Activated naive CD4-positive, alpha-beta T cell treated with anti-CD3 and anti-CD28 coated beads, Interleukin-2, amount 50 U/mL, for 24 hours (primary cell): ENCODE results near the gene DHRS12.

Experiments used
- H3K27ac Mint-ChIP-seq: one replicate; pipeline ENCODE4 v1.8.0; 2021; ENCODE audit warnings: mild to moderate bottlenecking, mixed read lengths
- H3K27me3 Mint-ChIP-seq: one replicate; pipeline ENCODE4 v1.8.0; 2021; ENCODE audit warnings: mixed read lengths
- H3K36me3 Mint-ChIP-seq: one replicate; pipeline ENCODE4 v1.8.0; 2021; ENCODE audit warnings: mixed read lengths
- H3K4me1 Mint-ChIP-seq: one replicate; pipeline ENCODE4 v1.8.0; 2021; ENCODE audit warnings: mixed read lengths
- H3K4me3 Mint-ChIP-seq: one replicate; pipeline ENCODE4 v1.8.0; 2021; ENCODE audit warnings: mild to moderate bottlenecking, mixed read lengths
- H3K9me3 Mint-ChIP-seq: one replicate; pipeline ENCODE4 v1.8.0; 2021; ENCODE audit warnings: mixed read lengths

DHRS12 gene

GRCh38 chr13:51740698-51741097 lies 63.3 kb downstream of the DHRS12 start:
- H3K9me3 Mint-ChIP-seq: no peaks in the 10 kb centered on the region
- H3K27ac Mint-ChIP-seq: no peak overlapping the region
- H3K4me3 Mint-ChIP-seq: no peak overlapping the region
- H3K36me3 Mint-ChIP-seq: peaks cover 28% of the 10 kb centered on the region
- H3K27me3 Mint-ChIP-seq: no peaks in the 10 kb centered on the region
- no peaks in the 10 kb centered on the region for H3K4me1 Mint-ChIP-seq

DNA sequence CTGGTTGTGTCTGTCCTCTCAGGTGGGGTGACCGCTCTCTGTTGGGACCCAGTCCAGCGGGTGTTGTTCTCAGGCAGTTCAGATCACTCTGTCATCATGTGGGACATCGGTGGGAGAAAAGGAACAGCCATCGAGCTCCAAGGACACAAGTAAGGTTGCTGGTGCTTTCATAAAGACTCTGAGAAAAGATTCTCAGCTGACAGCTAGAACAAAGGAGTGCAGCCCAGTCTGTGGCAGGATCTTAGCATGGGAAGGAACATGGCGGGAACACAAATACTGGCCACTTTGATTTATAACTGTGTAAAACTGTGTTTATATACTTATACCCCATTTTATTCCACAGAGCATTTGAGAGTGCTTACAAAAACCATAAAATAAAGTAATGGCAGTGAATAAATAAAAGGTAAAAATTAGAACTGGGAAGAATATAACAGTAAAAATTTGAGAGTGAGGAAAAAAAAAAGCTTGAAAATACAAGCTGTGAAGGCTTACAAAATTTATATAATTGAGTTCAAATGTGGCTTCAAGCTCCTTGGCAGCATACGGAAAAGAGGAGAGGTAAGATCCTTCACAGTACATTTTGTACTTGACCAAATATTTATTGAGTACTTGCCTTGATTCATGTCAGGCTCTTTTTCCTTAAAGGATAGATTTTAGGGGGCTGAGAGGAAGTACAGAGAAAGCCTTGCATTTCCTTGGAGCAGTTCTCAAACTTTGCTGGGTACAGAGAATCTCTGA lies 64.8 kb downstream of the DHRS12 start:
- H3K27me3 Mint-ChIP-seq: no peaks in the 10 kb centered on the region
- no peak overlapping the region for H3K27ac Mint-ChIP-seq
- H3K4me3 Mint-ChIP-seq: no peak overlapping the region
- no peaks in the 10 kb centered on the region for H3K4me1 Mint-ChIP-seq
- peaks cover 24% of the 10 kb centered on the region for H3K36me3 Mint-ChIP-seq
- H3K9me3 Mint-ChIP-seq: no peaks in the 10 kb centered on the region

DNA sequence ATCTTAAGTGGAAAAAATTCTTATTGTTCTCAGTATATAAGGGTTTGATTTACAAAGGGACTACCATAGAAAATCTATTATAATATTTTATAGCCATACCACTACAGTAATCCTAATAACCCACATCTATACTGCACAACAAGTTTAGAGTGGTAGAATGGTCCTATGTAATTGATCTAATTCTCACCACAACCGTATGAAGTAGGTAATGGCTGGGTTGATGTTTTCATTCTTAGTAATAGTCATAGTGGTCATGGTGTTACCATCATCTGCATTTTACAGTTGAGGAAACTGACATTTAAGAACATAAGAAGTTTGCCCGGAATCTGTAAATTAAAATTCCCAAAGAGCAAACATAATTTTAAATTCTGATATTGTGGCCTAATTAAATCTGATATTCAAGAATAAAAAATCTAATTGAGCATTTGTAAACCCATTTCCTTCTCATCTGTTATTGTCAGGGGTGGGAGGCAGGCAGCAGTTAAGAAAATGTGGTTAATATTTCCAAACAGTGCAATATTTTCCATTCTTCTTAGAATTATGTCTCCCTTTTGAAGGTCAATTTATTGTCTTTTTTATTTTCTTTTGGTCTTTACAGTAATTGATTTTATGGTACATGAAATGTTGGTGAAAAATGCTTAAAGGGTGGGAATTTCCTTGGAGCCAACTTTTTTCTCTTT lies 65.6 kb downstream of the DHRS12 start:
- no peaks in the 10 kb centered on the region for H3K9me3 Mint-ChIP-seq
- peaks cover 20% of the 10 kb centered on the region for H3K36me3 Mint-ChIP-seq
- no peak overlapping the region for H3K4me3 Mint-ChIP-seq
- H3K27ac Mint-ChIP-seq: no peak overlapping the region
- no peaks in the 10 kb centered on the region for H3K27me3 Mint-ChIP-seq
- H3K4me1 Mint-ChIP-seq: no peaks in the 10 kb centered on the region

DNA sequence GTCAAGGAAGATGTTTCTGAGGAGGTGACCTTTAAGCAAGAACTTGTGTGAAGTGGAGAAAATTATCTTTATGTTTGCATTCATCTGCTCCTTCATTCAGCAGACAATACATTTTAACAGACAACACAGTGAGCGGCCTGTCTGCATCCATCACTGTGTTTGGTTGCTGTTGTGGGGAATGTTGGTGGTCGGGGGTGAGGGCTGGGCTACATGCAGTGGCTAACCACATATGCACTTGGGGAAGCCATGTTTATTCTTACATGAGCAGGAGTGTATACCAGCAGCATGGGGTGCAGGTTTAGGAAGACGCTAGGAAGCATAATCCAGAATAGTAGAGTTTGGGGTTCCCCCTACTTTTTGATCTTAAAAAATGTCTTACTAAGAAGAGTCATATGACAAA lies 66.4 kb downstream of the DHRS12 start:
- H3K36me3 Mint-ChIP-seq: peaks cover 19% of the 10 kb centered on the region
- H3K4me3 Mint-ChIP-seq: no peak overlapping the region
- no peaks in the 10 kb centered on the region for H3K27me3 Mint-ChIP-seq
- H3K27ac Mint-ChIP-seq: no peak overlapping the region
- H3K4me1 Mint-ChIP-seq: no peaks in the 10 kb centered on the region
- H3K9me3 Mint-ChIP-seq: no peaks in the 10 kb centered on the region

GRCh38 chr13:51734786-51735185 lies 69.2 kb downstream of the DHRS12 start:
- Mint-ChIP-seq H3K27ac (no peak overlapping the region), H3K4me1 (no peaks in the 10 kb centered on the region), H3K9me3 (no peaks in the 10 kb centered on the region), H3K27me3 (no peaks in the 10 kb centered on the region), H3K4me3 (no peak overlapping the region), H3K36me3 (peaks cover 13% of the 10 kb centered on the region)

- Mint-ChIP-seq H3K36me3 (peaks cover 3% of the 10 kb centered on the region), H3K27ac (no peak overlapping the region), H3K27me3 (no peaks in the 10 kb centered on the region), H3K4me1 (no peaks in the 10 kb centered on the region), H3K4me3 (no peak overlapping the region), H3K9me3 (no peaks in the 10 kb centered on the region)
These were observed 70.3 kb downstream of the DHRS12 start for GRCh38 chr13:51733374-51734298.

DNA sequence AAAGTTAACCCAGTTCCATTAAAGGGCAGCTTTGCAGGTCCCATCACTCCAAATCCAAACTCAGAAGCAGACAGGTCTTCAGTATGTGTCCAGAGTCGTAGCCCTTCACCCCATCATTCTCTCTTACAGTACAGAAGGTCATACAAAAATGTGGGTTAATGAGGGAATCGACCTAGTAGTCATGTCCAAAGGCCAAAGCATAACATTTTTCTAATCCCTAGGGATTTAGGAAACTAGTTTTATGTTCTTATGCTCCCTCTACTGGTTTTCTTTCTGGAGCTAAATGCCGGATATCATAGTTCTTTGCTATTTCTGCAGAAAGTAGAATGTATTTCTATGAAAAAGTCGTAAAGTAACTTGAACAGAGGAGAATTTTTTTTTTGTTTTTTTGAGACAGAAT lies 72.2 kb downstream of the DHRS12 start:
- no peaks in the 10 kb centered on the region for H3K9me3 Mint-ChIP-seq
- no peaks in the 10 kb centered on the region for H3K4me1 Mint-ChIP-seq
- H3K27me3 Mint-ChIP-seq: no peaks in the 10 kb centered on the region
- H3K4me3 Mint-ChIP-seq: no peak overlapping the region
- peaks cover 11% of the 10 kb centered on the region for H3K36me3 Mint-ChIP-seq
- H3K27ac Mint-ChIP-seq: no peak overlapping the region

GRCh38 chr13:51730927-51731326 lies 73.0 kb downstream of the DHRS12 start:
- no peak overlapping the region for H3K27ac Mint-ChIP-seq
- H3K4me1 Mint-ChIP-seq: no peaks in the 10 kb centered on the region

DNA sequence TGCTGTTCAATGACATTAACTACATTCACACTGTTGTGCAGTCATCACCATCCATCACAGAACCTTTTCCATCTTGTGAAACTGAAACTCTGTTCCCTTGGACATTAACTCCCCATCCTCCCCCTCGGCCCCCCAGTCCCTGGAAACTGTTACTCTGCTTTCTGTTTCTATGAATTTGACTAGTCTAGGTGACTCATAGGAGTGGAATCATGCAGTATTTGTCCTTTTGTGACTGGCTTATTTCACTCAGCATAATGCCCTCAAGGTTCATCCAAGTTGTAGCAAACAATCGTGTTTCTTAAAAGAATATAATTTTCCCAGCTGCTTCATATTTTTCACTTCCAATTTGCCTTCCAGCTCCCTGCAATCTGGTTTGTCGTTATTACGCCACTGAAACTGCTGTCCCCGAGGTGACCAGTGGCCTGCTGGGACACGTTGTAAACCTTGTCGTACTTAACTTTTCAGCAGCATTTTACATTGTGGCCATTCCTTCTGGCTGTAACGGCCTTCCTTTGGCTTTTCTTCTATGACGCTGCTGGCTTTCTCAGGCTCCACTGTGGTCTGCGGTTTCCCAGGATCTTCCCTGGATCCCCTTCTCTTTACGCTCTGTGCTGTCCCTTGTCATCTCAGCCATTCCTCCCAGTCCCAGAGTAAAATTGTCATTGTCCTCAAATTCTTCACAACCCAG lies 74.0 kb downstream of the DHRS12 start:
- no peak overlapping the region for H3K4me3 Mint-ChIP-seq
- H3K36me3 Mint-ChIP-seq: peaks cover 16% of the 10 kb centered on the region
- H3K27ac Mint-ChIP-seq: no peak overlapping the region
- H3K4me1 Mint-ChIP-seq: no peaks in the 10 kb centered on the region
- no peaks in the 10 kb centered on the region for H3K9me3 Mint-ChIP-seq
- H3K27me3 Mint-ChIP-seq: no peaks in the 10 kb centered on the region

More at GRCh38 chr13:51730927-51731326, 73.0 kb downstream of the DHRS12 start:
- H3K27me3 Mint-ChIP-seq: no peaks in the 10 kb centered on the region
- no peak overlapping the region for H3K4me3 Mint-ChIP-seq
- H3K36me3 Mint-ChIP-seq: peaks cover 15% of the 10 kb centered on the region
- H3K9me3 Mint-ChIP-seq: no peaks in the 10 kb centered on the region

DNA sequence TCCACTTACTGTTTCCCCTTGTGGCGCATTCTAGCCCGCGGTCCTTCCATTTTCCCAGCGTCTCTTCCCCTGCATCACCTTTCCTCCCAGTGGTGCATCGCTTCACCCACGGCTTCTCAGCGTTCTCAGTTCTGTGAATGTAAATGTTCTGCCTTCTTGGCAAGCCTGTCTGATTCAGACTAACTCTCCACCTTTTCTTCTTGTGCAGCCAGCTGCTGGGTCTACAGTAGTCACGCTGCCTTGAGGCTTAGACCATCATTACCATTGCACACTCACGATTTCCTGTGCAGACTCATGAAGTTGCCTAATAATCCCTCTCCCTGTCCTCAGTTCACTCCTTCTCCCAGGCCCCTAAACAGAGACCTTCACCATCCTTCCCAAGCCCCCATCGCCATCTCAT lies 75.0 kb downstream of the DHRS12 start:
- no peaks in the 10 kb centered on the region for H3K9me3 Mint-ChIP-seq
- no peaks in the 10 kb centered on the region for H3K27me3 Mint-ChIP-seq
- H3K36me3 Mint-ChIP-seq: peaks cover 19% of the 10 kb centered on the region
- no peak overlapping the region for H3K27ac Mint-ChIP-seq
- no peaks in the 10 kb centered on the region for H3K4me1 Mint-ChIP-seq
- H3K4me3 Mint-ChIP-seq: no peak overlapping the region

- Mint-ChIP-seq H3K4me1 (no peaks in the 10 kb centered on the region), H3K27me3 (no peaks in the 10 kb centered on the region), H3K36me3 (peaks cover 19% of the 10 kb centered on the region), H3K9me3 (no peaks in the 10 kb centered on the region), H3K4me3 (no peak overlapping the region), H3K27ac (no peak overlapping the region)
These were observed 75.7 kb downstream of the DHRS12 start for GRCh38 chr13:51728275-51728673.

GRCh38 chr13:51727634-51728274 lies 76.2 kb downstream of the DHRS12 start:
- Mint-ChIP-seq H3K27me3 (no peaks in the 10 kb centered on the region), H3K4me3 (no peak overlapping the region), H3K27ac (no peak overlapping the region), H3K36me3 (peaks cover 18% of the 10 kb centered on the region), H3K4me1 (no peaks in the 10 kb centered on the region), H3K9me3 (no peaks in the 10 kb centered on the region)

- Mint-ChIP-seq H3K9me3 (no peaks in the 10 kb centered on the region), H3K4me1 (no peaks in the 10 kb centered on the region), H3K36me3 (peaks cover 18% of the 10 kb centered on the region), H3K27ac (no peak overlapping the region), H3K27me3 (no peaks in the 10 kb centered on the region), H3K4me3 (no peak overlapping the region)
These were observed 77.3 kb downstream of the DHRS12 start for GRCh38 chr13:51726446-51727193.

DNA sequence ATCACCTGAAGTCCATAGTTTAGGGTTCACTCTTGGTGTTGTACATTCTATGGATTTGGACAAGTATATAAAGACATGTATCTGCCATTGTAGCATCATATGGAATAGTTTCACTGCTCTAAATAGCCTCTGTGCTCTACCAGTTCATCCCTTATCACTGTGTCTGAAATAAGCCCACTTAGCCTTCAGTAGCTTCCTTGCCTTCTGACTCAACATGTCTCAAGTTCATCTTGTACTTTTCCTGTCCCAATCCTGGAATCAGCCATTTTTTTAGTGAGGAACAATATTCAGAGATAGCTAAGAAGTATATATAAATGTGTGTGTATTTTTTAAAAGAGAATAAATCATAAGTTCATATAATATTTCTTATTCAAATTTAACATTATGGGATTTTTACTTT lies 79.2 kb downstream of the DHRS12 start:
- Mint-ChIP-seq H3K36me3 (peaks cover 20% of the 10 kb centered on the region), H3K4me3 (no peak overlapping the region), H3K27me3 (no peaks in the 10 kb centered on the region), H3K9me3 (no peaks in the 10 kb centered on the region), H3K27ac (no peak overlapping the region), H3K4me1 (no peaks in the 10 kb centered on the region)
